Measurements from ENCODE around the gene MYO5B.
"Not testable (repeated sequence)": the region's sequence is repeated elsewhere in the genome, so short reads cannot be mapped to it uniquely, and the experiment has no call there.

The MYO5B gene

GRCh38 chr18:49910019-49910418, 284.9 kb downstream of the MYO5B start:
- no peak for DNase-seq

- no peak for DNase-seq
Measured at GRCh38 chr18:49907346-49907929, 287.5 kb downstream of the MYO5B start.

GRCh38 chr18:49905771-49906170, 289.2 kb downstream of the MYO5B start:
- no peak for DNase-seq

DNA sequence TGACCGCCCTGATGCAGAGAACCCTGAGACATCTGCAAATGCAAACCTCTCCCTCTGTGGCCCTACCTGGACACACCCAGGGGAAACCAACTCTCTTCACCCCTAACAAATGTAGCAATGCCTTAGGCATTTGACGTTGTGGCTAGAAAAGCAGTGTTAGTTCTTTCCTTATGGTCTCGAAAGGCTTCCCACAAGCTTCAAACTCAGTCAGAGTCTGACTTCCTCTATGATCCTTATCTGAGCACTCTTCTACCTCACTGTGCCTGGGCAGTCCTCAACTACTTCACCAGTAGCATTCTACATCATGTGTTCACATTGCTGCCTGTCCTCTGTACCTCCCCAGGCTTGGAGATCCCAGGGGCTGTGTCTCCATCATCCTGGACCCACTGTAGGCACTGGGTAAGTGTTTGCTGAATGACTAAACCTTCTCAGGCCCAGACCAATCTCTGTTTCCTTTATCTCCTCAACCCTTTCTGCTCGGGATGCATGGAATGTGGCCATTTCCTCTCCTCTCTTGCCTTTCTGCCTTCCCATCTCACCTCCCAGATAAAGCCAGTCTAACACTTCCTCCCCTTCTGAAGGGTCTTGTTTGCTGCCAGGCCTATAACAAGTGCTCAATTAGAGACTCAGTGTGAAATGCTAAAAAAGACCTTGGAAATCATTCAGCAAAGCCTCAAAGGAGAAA, 289.9 kb downstream of the MYO5B start:
- no peak for DNase-seq

GRCh38 chr18:49901862-49902340, 293.0 kb downstream of the MYO5B start:
- no peak for DNase-seq

- DNase-seq, result no peak
Measured at GRCh38 chr18:49899657-49900330, 295.2 kb downstream of the MYO5B start.

GRCh38 chr18:49898421-49898820, 296.5 kb downstream of the MYO5B start:
- DNase-seq, result peak; percentile 74

DNA sequence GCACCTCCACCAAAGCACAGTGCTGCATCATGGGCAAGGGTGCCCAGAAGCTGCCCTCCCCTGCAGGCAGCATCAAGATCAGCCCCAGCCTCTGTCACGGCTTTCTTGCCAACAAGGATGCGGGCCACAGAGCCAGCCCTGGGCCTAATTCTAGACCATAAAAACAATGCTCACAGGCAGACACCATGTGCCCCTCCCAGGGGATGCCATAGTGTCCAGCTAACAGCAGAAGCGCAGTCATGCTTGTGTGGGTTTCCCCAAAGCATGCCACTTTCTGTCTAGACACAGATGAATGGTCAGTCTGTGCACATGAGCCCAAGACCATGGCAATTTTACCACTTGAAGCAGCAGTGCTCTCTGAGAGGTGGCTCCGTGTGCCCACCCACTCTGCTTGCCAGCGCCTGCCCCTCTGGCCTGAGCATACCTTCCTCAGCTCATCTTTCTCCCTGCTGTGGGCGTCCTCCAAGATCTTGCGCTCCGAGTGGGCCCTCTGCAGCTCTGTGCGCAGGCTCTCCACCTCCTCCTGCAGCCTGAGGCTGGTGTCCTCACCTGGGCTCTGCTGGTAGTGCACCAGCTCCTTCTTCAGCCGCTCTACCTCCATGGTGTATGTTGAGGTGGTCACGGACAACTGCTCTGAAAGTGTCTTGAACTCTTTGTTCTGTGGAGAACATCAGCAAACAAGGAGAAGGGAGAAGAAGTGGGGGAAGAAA, 300.3 kb downstream of the MYO5B start:
- no peak for DNase-seq

- no peak for DNase-seq
Measured at GRCh38 chr18:49893036-49893435, 301.9 kb downstream of the MYO5B start.

- no peak for DNase-seq
Measured at GRCh38 chr18:49892148-49892924, 302.6 kb downstream of the MYO5B start.

GRCh38 chr18:49890041-49890440, 304.9 kb downstream of the MYO5B start:
- DNase-seq, result no peak

DNA sequence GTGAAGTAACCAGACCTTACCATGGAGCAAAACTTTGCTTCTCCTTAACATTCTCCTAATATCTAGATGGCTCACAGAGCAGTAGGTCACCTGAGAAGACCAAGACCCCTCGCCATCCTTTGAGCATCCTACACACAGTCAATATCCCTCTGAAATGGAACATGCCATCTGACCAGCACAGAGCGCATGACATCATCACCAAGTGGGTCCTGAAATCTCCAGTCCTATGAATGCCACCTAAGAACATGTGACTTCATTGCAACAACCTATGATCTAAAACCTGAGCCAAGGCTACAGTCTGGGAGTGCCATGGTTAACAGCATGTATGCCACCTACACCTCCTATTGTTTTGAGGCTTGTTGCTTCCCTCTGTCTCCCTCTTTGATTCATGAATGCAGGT, 305.4 kb downstream of the MYO5B start:
- DNase-seq, result not testable (repeated sequence)

- DNase-seq, result no peak
Measured at GRCh38 chr18:49886891-49887764, 307.8 kb downstream of the MYO5B start.

DNA sequence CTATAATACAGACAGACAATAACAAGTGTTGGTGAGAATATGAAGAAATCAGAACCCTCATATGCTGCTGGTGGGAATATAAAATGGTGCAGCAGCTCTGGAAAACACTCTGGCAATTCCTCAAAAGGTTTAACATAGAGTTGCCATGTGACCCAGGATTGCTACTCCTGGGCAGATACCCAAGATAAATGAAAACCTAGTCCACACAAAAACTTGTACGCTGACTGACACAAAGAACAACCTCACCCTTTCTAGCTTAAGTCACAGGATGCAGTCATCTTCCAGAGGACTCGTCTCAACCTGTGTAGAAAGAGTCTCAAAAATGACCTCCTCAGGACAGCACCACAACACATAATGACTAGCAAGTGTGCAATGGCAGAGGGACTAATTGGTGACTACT, 310.0 kb downstream of the MYO5B start:
- no peak for DNase-seq

GRCh38 chr18:49884465-49884864, 310.5 kb downstream of the MYO5B start:
- no peak for DNase-seq

- DNase-seq, result no peak
Measured at GRCh38 chr18:49880661-49881060, 314.3 kb downstream of the MYO5B start.

DNA sequence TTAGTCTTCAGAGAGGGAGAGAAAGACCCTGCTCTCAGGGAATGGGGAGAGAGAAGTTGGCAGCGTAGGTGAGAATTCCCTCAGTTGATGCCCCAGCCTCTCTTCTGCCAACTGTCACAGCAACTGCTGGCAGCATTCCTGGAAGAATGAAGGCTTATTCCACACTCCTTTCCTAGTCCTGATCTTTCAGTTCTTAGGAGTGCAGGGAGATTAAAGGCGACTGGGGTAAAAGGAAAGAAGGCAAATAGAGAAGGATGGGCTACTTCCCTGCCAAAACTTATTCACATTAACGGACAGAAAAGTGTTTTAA, 315.7 kb downstream of the MYO5B start:
- DNase-seq, result no peak

DNA sequence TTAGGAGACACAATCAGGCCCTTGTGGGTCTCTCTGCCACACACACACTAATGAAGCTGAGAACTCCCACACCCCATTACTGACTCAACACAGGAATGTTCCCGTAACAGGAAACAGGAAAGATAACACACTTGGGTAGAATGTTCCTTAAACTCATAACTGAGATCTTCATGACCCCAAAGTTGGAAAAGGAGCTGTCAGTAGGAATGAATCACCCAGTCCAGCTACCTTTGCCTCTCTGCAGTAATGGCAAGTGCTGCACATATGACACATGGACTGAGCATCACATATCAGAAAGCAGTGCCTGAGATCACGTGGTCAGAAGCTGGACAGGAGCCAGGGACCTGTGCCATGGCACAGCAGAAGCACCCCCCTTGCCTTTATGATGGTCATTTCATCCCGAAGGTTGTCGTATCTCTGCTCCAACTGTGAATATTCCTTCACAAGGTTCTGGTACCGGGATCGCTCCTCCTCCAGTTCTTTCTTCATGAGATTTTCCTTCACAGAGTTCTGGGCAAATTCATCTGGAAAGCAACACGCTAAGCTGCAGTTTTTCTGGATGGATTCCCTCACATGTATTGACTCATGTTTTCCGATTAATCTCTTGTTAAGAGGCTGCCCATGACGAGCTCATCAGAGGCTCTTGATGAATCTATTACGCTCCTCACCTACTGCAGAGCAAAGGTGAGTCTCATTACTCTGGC, 316.2 kb downstream of the MYO5B start:
- DNase-seq, result no peak

- no peak for DNase-seq
Measured at GRCh38 chr18:49878015-49878414, 316.9 kb downstream of the MYO5B start.

- DNase-seq, result no peak
Measured at GRCh38 chr18:49876536-49876935, 318.4 kb downstream of the MYO5B start.

- DNase-seq, result no peak
Measured at GRCh38 chr18:49875783-49876182, 319.2 kb downstream of the MYO5B start.

All from stimulated activated CD8-positive, alpha-beta memory T cell treated with anti-CD3 and anti-CD28 coated beads, Interleukin-4, amount 100 ng/mL, for 48 hours (primary cell).